T follicular helper cell (primary cell): ENCODE data around the gene DPM1.

Source experiments
- DNase-seq: peaks from one replicate; pipeline ENCODE4 v3.0.0-alpha.2; 2020; ENCODE audit warnings: low read depth
- total RNA-seq, 2 experiments: gene quantifications; one replicate each; lab custom pipeline; 2026; lab: John Stamatoyannopoulos, UW

The DPM1 gene
- 60.3 to 82.5 reads per million in 2 experiments for total RNA-seq

DNA sequence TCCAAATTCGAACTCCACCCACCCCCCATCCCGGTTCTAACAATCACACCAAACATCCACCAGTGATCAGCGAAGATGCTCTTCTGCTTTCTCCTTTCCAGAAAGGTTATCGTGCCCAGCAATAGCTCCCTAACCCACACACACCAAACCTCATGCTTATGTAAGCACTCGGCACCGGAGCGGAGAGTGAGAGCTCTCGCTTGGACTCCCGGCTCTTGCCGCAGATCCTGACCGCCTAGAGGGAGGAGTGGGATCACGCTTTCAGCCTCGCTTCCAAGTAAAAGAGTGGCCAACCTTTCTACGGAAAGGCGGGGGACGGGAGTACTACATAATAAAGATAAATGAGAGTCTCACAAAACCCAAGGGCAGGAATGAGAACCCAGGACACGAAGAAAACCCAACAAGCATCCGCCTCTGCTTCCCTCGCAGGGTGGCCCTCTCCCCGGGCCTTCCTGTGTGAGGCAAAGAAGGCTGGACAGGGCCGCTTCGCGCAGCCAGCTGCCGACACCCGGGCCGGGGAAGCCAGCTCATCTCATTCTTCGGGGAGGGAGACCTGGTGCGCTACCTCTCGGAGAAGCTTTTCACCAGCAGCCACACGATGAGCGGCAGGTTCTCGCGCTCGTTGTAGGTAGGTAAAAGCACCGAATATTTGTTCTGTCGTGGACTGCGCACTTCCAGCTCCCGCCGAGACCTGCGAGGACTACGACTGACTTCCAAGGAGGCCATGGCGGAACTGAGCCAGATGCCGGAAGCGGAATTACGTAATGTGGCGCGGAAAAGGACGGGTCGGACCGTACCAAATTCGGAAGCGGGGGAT, at the start of gene DPM1:
TSS of gene DPM1 (minus strand) at position 735 of the 817 bp plus-strand sequence. CDS start at position 726, 9 bp downstream.
- DNase-seq = peak; percentile 87

DNA sequence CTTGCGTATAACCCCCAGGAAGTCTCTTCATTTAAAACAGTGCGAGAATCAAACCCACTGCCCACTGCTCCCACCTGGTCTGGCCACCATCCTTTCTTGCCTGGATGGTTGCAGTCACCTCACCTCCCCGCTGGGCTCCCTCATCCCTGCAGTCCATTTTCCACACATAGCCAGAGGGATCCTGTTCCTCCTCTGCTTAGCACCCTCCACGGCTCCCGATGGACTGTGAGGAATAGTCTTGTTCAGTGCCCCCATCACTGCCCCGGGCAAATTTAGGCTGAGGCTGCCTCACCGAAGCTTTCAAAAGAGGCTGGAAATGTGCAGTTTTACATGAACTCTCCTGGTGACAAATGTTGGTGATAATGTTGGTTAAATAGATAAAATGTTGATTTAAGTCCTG, 46.9 kb upstream of the DPM1 start:
- DNase-seq = no peak

DNA sequence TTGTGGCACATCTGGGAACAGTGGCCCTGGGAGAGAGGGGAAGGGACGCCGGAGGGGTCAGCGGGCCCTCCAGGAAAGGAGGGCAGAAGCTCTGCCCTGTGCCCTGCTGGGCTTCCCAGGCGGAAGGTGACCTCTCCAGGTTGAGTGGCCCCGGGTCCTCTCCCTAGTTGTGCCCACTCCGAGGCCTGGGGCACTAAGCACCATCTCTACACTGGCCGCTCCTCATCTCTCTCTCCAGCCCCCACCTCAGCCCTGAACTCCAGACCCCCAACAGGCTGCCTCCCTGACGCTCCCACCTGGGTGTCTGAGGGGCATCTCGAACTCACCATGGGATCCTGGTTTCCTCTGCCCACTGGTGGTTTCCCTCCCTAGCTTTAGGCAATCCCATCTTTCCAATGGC, 46.4 kb upstream of the DPM1 start:
- no peak for DNase-seq

DNA sequence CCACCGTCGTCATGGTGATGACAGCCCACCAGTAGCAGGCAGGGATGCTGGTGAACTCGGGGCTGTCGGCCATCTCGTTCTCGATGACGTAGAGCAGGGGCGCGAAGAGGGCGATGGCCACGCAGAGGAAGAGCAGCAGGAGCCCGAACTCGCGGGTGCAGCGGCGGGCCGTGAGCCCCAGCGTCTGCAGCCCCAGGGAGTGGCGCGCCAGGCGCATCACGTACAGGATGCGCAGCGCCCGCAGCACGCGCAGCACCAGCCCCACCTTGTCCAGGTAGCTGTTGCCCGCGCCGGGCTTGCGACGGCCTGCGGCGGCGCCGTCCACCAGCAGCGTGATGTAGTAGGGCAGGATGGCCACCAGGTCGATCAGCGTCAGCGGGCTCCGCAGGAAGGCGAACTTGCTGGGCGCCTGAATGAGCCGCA, 46.0 kb upstream of the DPM1 start:
- no peak for DNase-seq

DNA sequence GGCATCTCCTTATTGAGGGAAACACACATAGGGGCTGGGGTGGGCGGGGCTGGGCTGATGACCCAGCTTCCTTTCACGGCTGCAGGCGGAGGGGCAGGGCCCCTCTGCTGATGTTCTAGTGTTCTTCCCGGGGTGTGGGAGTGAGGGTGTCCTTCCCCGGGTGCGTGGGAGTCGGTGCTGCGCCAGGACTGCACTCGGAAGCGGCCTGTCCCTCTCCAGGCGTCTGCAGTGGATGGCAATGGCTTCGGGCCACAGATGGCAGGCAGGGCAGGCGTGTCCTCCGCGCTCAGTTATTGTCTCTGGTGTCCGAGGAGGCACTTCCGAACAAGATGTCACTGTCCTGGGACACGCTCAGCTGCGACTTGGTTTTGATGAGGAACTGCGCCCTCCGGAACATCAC, 45.4 kb upstream of the DPM1 start:
- DNase-seq = no peak

DNA sequence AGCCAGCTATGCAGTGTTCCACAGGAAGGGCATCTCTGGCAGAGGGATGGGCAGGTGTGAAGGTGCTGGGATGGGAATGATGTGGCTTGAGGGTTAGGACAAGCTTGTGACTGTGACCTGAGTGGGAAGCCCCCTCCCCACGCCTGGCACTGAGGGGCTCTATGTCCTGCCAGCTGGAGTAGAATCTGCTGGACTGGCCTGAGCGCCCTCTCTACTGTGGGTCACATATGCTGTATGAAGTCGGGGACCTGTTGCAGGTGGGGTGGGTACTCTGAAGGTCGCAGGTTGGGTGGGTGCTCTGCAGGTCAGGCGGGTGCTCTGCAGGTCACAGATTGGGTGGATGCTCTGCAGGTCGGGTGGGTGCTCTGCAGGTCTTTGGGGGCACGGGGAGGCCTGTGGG, 44.3 kb upstream of the DPM1 start:
- DNase-seq = no peak

DNA sequence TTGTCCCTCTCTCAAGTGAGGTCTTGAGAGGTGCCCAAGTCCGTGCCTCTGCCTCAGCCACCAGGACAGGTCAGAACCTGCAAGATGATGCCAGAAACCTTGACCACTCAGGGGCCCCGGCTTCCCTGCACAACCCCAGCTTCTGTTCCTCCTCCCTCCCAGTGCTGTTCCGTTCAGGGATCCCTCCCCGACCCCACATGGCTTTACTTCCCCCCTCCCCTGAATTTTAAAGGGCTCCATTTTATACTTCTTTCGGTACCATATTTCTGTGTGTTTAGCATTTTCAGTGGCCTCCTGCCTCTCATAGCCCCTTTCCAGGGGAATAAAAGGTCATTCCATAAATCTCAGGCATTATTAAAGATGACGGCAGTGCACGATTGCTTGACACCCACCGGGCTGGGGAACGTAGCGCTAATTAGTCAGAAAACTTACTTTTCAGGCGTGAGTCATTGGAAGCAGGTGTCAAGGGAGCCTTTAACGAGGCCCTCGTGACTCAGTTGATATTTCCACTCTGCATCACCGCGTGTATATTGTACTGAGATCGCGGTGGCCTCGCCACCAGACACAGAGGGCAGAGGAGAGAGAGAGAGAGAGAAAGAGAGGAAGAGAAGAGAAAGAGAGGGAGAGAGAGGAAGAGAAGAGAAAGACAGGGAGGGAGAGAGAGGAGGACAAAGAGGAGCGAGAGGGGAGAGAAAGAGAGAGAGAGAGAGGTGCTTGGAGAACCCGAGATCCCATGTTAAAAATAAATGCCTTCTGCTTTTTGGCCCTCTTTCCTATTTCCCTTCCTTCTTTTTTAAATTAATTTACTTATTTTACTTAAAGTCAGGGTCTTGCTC, 43.3 kb upstream of the DPM1 start:
- DNase-seq = no peak

DNA sequence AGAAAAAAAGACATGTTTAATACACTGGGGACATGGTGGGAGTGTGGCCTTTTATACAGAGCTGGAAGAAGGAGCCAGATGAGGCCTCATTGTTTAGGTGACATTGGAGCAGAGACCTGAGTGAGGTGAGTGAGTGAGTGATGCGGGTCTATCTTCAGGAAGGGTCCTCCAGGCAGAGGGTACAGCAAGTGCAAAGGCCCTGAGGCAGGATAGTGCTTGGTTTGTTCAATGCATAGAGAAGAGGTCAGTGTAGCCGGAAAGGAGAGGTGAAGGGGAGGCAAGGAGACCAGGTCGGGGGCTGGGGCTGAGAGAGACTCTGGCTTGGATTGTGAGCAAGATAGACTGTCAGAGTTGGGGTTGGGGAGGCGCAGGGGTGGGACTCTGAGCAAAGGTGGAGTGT, 41.0 kb upstream of the DPM1 start:
- DNase-seq = no peak

DNA sequence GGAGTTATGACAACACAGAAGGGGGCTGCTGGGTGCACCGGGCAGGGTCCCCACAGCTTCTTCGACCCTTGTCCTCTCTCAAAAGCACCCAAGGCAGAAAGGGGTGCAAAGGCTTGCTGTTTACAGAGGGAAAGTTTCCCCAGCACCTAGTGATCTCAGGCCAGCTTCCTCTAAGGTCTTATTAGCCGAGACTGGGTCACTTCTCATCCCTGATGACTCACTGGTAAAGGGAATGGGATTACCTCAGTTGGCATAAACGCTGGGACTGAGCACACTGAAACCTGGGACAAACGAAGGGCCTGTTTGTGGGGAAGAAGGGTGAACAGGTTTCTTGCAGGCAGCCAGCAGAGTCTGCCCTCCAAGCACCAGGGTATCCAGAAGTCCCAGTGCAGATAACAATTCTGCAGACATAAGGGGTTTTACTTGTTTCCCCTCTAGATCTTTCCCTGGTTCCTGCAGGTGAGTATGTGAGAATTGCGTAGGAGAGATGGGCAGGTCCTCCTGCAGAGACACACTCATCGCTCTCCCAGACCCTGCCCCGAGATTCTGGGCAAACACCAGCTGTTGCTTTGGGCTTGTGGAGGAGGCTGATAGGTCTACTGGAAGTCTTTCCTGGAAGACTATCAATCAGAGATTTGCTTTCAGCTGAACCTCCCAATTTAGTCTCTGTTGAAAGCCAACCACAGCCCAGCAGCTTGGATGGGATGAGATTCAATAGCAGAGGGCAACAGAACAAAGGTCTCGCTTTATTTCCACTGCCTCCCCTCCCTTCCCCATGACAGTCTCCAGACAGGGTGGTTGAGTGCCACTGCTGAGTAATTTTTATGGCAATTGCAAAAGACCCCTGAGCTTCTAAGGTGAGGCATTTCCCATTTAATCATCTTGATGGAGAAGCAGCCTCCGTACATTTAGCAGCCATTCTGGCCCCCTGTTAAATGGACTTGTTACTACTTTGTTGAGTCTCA, 38.9 kb upstream of the DPM1 start:
- DNase-seq = no peak

DNA sequence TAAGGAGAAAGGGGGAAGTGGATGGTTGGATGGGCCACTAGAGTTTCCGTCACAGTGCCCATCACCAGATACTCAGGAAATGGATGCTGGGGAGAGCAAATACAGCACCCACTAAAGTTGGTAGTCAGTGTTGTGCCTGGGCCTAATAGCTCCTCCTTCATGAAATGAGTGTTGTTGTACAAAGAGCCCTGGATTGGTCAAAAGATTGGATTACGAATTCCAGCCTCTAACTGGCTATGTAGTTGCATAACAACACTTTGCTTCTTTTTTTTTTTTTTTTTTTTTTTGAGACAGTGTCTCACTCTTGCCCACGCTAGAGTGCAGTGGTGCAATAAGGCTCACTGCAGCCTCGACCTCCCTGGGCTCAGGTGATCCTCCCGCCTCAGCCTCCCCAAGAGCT, 37.2 kb upstream of the DPM1 start:
- DNase-seq = no peak

DNA sequence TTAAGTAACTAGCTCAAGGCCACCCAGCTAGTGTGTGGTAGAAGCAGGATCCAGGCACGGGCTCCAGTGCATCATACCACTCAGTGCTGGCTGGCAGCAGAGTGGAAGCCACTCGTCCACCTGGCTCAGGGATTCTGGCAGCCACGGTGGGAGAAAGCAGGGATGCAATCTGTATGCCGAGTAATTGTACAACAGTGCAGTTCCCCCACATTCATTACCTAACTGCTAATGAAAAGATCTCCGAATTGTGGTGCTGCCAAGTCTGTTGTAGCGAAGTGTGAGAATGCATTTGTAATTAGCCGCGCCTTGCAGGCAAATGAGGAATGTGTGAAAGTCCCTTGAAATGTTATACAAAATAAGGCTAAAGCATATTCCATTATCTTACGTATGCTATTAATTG, 35.5 kb upstream of the DPM1 start:
- DNase-seq = no peak

DNA sequence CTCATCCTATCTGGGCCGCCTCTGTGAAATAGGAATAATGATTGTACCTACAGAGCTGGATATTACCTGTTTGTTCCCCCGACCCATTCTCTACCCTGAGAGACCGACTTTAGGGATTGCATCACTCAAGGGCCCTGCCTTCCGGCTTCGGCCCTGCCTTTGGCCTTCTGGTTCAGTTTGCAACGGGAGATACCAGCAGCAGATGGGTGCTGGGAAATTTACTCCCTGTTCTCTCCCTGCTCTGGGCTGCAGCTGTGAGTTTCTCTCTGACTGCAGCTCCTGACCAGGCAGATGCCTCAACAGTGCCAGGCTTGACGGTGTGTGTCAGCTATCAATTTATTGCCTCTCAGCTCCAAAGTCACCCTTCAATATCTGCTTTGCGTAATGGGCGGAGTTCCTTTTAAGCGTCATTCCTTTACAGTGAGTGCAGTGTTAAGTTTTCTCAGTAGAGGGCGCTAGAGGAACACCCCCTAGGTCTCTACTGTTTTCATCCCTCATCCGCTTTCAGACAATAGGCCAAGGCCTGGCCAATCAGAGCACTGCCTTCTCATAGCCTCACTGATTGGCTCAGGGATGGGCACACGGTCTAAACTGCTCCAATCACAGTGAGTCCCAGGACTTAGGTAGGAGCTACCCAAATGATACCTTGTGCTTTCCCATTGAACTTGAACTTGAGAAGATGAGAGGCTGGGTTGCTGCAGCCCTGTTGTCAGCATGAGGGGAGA, 34.6 kb upstream of the DPM1 start:
- no peak for DNase-seq

DNA sequence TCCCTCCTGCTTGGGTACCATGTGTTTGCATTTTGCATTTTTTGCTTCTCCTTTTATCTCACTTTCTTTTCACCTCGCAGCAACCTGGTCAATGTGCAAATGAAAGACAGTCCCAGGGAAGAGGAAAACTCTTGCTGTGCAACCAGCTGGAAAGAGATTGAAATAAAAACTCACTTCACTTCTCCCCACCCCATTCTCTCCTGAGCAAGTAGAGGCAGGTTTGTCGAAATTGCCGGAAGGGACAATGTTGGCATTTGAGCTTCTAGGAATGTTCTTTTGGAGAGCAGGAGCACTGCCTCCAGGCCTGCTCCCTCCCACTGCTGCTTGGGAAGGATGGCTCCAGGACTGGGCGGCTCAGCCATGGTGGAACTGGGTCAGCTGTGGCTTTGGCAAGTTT, 34.0 kb upstream of the DPM1 start:
- no peak for DNase-seq

DNA sequence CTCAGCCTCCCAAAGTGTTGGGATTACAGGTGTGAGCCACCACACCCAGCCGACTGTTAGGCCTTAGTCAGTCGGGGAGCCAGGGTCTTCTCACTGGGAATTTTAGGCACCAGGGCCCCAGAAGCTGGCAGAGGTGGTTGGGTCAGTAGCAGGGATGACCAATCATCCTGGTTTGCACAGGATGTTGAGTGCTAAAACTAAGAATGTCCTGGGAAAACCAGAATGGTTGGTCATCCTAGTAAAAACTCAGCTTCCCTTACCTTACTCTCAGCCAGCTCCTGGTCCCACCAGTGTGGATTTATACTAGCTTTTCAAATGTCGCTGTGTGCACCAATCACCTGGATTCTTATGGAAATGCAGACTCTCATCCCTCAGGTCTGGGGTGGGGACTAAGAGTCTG, 32.7 kb upstream of the DPM1 start:
- no peak for DNase-seq

DNA sequence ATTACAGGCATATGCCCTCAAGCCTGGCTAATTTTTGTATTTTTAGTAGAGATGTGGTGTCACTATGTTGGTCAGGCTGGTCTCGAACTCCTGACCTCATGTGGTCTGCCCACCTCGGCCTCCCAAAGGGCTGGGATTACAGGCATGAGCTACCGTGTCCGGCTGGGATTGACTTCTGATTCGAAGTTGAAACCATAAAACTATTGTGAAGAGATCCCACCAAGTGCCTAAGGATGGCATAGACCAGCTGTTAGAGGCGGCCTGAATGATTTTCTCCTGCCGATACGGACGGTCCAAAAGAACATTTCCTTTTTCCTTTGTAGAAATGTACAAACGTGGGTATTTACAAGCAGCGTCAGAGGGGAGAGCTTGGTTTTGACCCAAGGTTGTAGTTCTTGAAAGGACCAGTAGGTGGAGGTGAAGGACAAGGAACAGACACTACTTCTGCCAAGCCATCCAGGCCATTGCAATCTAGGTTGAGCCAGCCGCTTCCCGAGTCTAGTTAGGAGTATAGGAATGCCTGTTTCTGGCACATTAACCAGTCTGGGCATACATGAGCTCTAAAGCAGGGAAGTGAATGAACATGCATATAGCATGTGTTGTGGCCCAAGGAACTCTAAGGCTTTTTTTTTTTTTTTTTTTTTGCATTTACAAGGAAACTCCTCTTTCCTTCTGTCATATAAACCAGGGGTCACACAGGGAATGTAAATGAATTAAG, 29.3 kb upstream of the DPM1 start:
- peak; percentile 49 for DNase-seq

DNA sequence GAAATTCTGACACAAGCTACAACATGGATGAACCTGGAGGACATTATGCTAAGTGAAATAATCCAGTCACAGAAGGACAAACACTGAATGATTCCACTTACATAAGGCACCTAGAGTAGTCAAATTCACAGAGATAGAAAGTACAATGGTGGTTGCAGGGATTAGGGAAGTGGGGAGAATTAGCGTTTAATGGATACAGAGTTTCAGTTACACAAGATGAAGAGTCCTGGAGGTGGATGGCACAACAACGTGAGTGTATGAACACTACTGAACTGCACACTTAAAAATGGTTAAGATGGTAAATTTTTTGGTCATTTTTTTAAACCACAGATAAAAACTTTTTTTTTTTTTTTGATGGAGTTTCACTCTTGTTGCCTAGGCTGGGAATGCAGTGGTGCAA, 25.0 kb upstream of the DPM1 start:
- DNase-seq = no peak

DNA sequence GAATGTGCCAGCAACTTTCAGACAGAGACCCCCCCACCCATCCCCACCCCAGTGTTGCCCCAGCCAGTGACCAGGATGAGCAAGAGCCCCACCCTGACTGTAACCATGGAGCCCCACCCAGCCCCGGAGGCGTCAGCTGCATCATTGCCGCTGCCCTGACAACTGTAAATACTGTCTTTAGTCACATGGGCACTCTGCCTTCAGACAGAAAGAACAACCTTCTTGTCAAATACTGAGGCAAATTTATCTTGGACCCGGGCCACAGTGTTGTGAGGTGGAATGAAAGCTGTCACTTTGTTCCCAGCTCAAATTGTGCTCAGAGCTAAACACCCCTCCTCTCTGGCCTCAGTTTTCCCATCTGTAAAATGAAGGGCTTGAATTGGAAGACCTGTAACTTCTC, 24.0 kb upstream of the DPM1 start:
- no peak for DNase-seq

DNA sequence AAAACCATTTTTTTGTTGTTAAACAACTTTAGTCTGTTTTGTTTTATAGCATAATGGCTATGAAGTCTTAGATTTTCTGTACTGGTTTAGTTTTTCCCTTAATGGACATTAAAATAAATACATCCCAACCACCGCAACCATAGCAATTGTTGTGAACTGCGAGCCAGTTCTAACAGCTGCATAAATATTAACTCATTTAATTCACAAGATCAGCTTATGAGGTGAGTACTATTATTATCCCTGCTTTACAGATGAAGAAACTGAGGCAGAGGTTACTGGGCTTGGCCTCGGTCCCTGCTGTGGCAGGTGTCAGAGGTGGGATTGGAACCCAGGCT, 23.3 kb upstream of the DPM1 start:
- DNase-seq = no peak

DNA sequence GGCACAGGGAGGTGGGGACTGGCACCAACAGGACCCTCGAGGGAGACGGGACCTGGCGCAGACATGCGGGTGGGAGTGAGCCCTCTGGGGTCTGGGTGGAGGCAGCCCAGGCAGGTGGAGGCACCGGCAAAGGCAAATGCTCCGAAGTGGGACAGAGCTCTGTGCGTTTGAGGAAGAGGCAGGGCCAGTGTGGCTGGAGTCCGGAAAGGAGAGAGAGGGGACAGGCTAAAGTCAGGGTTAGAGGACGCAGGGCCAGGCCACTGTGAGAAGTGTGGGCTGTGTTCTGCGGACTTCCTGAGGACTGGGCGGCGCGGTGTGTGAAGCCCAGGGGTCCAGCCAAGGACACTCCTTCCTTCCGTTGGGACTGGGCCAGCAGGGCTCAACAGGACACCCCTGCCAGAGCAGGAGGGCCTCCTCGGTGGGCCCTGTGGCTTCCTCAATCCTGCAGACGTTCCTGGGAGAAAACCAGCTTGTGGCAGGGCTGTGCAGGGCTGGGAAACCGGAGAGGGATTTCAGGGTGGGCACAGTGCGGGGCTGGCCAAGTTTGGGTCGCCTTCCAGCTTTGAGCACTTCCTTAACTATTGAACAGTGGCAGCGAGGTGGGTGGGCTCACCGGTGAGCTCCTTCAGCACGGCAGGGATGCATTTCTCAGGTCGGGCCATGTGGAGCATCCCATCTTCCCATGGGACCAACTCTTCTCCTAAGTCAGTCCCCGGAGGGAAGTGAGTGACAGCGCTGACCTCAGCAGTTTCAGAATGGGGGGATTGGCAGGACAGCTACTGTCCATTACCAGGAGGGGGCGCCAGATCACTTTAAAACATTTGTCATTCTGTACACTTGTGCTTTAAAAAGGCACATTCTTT, 22.8 kb upstream of the DPM1 start:
- DNase-seq = peak; percentile 48
